Brain microvascular endothelial cell (primary cell): ENCODE data around the gene FAIM2.

Experiments used
- DNase-seq: peaks from one replicate; pipeline ENCODE4 v3.0.0-alpha.2; 2020
- H3K27ac ChIP-seq: fragments of 250-450 bp; sonication (Bioruptor Pico); 2 replicates; pipeline ENCODE4 v1.5.1; 2020; ENCODE audit warnings: mild to moderate bottlenecking, moderate library complexity
- H3K27me3 ChIP-seq: fragments of 250-450 bp; sonication (Bioruptor Pico); replicated peaks from 2 replicates; pipeline ENCODE4 v1.5.1; 2020; ENCODE audit warnings: mild to moderate bottlenecking
- H3K36me3 ChIP-seq: fragments of 250-450 bp; sonication (Bioruptor Pico); replicated peaks from 2 replicates; pipeline ENCODE4 v1.5.1; 2020; ENCODE audit warnings: mild to moderate bottlenecking
- H3K4me3 ChIP-seq: 2 replicates; pipeline ENCODE4 v1.5.1; 2011; ENCODE audit warnings: low read depth, mild to moderate bottlenecking, control low read depth, low read length, moderate library complexity
- in situ Hi-C: cut with HindIII; loops from 2 replicates; pipeline ENCODE4 v1.10.0; 2017; ENCODE audit warnings: low sequenced_read_pairs, low pct_ligation_motif_present
- TF ChIP-seq, protein P1 (sequence below): IDR thresholded peaks from 2 replicates; pipeline ENCODE4 v1.5.1; 2011; ENCODE audit warnings: low read depth, mild to moderate bottlenecking, moderate library complexity, low read length, control low read depth, inconsistent platforms; ENCODE audit errors: missing control alignments

The FAIM2 gene

DNA sequence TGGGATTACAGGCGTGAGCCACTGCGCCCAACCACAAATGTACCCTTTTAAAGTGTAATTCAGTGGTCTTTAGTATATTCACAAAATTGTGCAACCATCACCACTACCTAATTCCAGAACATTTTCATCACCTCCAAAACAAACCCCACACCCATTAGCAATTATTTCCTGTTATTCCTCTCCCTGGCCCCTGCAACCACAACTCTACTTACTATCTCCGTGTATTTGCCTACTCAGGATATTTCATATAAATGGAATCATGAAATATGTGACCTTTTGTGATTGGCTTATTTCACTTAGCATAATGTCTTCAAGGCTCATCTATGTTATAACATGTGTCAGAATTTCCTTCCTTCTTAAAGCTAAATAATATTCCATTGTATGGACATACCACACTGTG, 30.8 kb upstream of the FAIM2 start:
- Histone ChIP-seq H3K4me3 (no peak overlapping the region), H3K27ac (no peak overlapping the region), H3K27me3 (no peaks in the 10 kb centered on the region), H3K36me3 (no peaks in the 10 kb centered on the region)
- DNase-seq: no peak
- TF ChIP-seq, protein P1, sequence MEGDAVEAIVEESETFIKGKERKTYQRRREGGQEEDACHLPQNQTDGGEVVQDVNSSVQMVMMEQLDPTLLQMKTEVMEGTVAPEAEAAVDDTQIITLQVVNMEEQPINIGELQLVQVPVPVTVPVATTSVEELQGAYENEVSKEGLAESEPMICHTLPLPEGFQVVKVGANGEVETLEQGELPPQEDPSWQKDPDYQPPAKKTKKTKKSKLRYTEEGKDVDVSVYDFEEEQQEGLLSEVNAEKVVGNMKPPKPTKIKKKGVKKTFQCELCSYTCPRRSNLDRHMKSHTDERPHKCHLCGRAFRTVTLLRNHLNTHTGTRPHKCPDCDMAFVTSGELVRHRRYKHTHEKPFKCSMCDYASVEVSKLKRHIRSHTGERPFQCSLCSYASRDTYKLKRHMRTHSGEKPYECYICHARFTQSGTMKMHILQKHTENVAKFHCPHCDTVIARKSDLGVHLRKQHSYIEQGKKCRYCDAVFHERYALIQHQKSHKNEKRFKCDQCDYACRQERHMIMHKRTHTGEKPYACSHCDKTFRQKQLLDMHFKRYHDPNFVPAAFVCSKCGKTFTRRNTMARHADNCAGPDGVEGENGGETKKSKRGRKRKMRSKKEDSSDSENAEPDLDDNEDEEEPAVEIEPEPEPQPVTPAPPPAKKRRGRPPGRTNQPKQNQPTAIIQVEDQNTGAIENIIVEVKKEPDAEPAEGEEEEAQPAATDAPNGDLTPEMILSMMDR: no peak
- in situ Hi-C loops: no loop called here

DNA sequence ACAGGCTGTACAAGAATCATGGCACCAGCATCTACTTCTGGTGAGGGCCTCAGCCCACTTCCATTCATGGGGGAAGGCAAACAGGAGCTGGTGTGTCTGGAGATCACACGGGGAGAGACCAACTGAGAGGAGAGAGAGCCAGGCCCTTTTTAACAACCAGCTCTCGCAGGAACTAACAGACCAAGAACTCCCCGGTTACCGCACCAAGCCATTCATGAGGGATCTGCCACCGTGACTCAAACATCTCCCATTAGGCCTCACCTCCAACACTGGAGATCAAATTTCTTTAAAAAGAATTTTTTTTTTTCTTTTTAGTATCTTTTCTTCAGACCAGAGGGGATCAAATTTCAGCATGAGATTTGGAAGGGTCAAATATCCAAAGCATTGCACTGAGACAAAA, 30.1 kb upstream of the FAIM2 start:
- Histone ChIP-seq H3K4me3 (no peak overlapping the region), H3K27ac (no peak overlapping the region), H3K36me3 (no peaks in the 10 kb centered on the region), H3K27me3 (no peaks in the 10 kb centered on the region)
- peak; percentile 36 for DNase-seq
- in situ Hi-C loops: no loop called here
- TF ChIP-seq, protein P1: no peak

DNA sequence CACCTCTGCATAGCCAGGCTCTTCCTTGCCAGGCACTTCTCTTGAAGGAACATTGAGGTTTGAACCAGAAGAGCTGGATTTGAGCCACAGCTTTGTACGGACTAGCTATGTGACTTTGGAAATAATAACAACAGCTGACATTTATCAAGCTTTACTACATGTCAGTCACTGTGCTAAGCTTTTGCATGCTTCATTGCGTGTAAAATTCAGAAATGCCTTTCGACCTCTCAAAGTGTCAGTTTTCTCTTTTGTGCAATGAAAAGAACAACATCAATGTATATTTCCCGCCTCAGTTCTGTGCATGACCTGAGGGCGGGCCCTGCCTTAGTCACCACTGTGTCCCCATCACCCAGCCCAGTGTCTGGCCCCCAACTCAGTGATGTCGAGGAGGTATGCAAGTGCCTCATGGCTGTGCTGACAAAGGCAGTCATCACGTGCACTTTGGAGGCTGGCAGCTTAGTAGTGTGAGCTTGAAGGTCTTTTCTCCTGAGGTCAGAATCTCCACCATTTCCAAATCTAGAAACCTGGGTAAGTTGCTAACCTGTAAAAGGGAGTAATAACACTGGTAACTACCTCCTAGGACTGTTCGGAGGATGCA, 28.9 kb upstream of the FAIM2 start:
- in situ Hi-C loops: no loop called here
- Histone ChIP-seq H3K36me3 (no peaks in the 10 kb centered on the region), H3K4me3 (no peak overlapping the region), H3K27ac (no peak overlapping the region), H3K27me3 (no peaks in the 10 kb centered on the region)
- TF ChIP-seq, protein P1: no peak
- no peak for DNase-seq

DNA sequence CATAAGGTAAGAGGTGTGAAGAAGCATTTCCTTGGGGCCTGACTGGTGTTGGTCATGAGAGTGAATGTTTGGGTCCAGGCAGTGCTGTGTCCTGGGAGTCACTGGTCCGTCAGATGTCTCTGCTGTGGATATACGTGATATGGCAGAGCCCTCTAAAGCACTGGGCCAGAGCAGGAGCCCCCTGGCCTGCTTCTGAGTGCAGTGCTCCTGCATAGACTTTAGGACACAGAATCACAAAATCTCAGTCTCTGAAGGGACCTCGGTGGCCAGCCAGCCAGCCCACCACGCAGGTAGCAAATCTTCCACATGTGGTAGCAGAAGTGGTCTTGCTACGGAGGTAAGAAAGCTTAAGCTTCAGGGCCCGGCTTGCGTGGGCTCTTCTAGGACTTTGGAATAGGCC, 28.3 kb upstream of the FAIM2 start:
- no peak overlapping the region for H3K4me3 ChIP-seq
- TF ChIP-seq, protein P1: no peak
- no peaks in the 10 kb centered on the region for H3K27me3 ChIP-seq
- in situ Hi-C loops: no loop called here
- H3K27ac ChIP-seq: no peak overlapping the region
- no peak for DNase-seq
- no peaks in the 10 kb centered on the region for H3K36me3 ChIP-seq

DNA sequence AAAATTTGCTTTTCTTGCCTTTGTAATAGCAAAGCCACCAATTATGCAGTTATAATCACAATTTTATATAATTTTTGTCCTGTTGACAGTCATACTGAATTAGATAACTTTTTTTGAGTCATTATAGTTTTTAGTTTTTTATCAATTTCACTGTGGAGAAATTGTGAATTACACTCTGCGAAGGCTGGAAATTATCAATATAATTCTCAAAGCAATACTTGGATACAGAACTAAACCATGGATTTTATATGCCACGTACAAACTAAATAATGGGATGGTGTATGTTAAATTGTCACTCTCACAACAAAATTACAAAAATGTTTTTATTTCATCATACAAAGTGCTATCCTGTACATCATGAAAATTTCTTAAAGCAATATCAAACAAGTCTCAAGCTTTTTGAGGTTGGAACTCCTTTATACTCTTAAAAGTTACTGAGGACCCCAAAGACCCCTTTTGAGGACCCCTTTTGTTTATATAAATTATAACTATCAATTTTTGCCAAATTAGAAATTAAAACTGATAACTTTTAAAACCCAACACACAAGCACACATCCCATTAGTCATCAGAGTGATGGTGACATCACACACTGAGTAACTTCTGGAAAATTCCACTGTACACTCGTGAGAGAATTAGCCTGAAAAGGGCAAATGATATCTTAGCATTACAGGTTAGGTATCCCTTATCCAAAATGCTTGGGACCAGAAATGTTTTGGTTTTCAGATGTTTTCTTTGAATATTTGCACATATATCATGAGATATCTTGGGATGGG, 27.0 kb upstream of the FAIM2 start:
- DNase-seq: peak; percentile 60
- TF ChIP-seq, protein P1: no peak
- H3K27me3 ChIP-seq: no peaks in the 10 kb centered on the region
- no peak overlapping the region for H3K4me3 ChIP-seq
- H3K36me3 ChIP-seq: no peaks in the 10 kb centered on the region
- H3K27ac ChIP-seq: peak overlapping the region; percentile 24
- in situ Hi-C loops: no loop called here

DNA sequence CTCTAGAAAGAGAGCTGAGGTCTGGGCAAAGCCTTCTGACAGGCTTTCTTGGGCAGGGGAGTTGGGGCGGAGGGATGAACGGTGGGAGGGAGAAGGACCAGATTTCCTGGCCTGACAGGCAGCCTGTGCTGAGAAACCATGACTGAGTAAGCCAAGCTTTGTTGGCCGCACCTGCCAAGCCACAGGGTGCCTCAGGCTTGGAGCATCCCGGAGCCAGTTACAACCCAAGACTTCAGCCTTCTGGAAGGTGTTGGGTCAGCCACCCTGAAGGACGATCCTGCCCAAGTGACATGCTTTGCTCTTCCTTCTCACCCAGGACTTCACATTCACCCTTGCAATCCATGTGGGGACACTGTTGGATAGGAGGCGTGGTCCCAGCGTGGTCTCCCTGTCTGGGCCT, 25.9 kb upstream of the FAIM2 start:
- no peaks in the 10 kb centered on the region for H3K36me3 ChIP-seq
- no peak overlapping the region for H3K4me3 ChIP-seq
- TF ChIP-seq, protein P1: no peak
- no peaks in the 10 kb centered on the region for H3K27me3 ChIP-seq
- in situ Hi-C loops: no loop called here
- DNase-seq: no peak
- H3K27ac ChIP-seq: no peak overlapping the region
